Mononuclear cell (primary cell): ENCODE measurements around the gene ATG16L1. TPM values are rescaled to one million over a fixed set of nuclear protein-coding genes. Genes with fewer than 3 reads are reported as not detected.
"Not testable (repeated sequence)": the region's sequence is repeated elsewhere in the genome, so short reads cannot be mapped to it uniquely, and the experiment has no call there.

ENCODE experiments used
- H3K27me3 ChIP-seq: 2 replicates; pipeline ENCODE4 v1.6.0; 2011; ENCODE audit warnings: low read length, control low read depth; ENCODE audit not compliant: insufficient read depth
- H3K4me1 ChIP-seq: 2 replicates; pipeline ENCODE4 v1.5.1; 2011; ENCODE audit warnings: mild to moderate bottlenecking, low read length, control low read depth; ENCODE audit not compliant: insufficient read depth
- H3K4me3 ChIP-seq: 2 replicates; pipeline ENCODE4 v1.5.1; 2011; ENCODE audit warnings: mild to moderate bottlenecking, low read length, moderate library complexity
- H3K9me3 ChIP-seq: 2 replicates; pipeline ENCODE4 v1.5.1; 2011; ENCODE audit warnings: low read depth, mild to moderate bottlenecking, control low read depth, low read length
- total RNA-seq: library from RNA; depleted of rRNA; stranded (reverse); fragments of >200 nt; gene quantifications from one replicate; pipeline ENCODE4 v1.2.3, GENCODE V29; 2012

Gene ATG16L1
- total RNA-seq, 1 donor: 102 TPM

DNA sequence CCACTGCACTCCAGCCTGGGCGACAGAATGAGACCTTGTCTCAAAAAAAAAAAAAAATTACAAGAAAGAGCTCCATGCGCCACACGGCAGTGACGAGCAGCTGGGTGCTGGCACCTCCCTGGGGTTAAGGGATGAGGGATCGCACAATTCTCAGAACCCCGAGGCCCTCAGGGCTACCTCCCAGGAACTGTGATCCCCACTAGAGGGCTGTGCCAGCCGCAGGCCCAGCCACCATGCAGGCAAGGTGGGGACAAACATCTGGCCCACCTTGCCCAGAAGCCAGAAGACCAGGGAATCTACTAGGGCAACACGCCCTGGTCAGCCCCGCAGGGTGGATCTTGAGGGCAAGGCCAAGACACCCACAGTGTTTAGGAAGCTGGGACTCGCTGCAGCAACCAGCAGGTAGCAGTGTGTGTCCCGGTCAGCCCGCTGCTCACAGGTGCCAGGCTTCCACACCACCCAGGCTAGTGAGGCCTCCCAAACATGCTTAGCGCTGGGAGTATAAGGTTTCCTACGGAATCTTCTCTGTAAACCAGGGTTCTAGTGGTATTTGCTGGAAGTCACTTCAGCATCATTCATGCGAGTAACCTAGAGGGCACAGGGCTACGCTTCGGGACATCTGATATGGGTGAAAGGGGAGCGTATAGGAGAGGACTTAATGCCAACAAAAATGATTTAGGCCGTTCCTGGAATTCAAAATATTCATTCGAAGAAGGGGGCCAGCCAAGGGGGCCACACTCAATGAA lies 62.9 kb downstream of the ATG16L1 start:
- H3K4me3 ChIP-seq: no peak overlapping the region
- H3K4me1 ChIP-seq: no peaks in the 10 kb centered on the region
- no peaks in the 10 kb centered on the region for H3K27me3 ChIP-seq
- no peaks in the 10 kb centered on the region for H3K9me3 ChIP-seq

DNA sequence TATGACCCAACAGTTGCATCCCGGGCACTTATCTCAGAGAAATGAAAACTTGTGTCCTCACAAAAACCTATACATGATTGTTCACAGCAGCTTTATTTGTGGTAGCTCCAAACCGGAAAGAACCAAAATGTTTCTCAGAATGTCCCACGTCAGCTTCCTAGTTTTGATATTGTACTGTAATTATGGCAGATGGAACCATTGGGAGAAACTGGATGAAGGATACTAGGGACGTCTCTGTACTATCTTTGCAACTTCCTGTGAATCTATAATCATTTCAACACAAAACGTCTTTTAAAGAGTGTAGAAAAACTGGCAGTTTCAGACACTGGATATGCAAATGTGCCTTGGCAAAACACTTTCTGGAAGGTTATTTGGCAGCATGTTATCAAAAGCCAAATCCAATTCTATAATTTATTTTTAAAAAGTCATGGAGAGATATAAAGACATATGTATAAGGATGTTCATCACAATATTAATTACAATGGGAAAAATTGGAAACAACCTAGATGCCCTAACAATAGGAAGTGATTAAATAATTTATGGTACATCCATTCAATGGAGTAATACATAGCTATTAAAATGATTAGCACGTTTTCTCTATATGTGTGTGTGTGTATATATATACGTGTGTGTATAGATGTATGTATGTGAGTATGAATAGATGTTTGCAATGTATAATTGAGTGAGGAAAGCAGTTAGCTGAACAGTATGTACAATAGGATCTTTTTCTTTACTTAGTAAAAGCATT lies 65.9 kb downstream of the ATG16L1 start:
- Histone ChIP-seq H3K9me3 (no peaks in the 10 kb centered on the region), H3K4me1 (no peaks in the 10 kb centered on the region), H3K4me3 (no peak overlapping the region), H3K27me3 (no peaks in the 10 kb centered on the region)

DNA sequence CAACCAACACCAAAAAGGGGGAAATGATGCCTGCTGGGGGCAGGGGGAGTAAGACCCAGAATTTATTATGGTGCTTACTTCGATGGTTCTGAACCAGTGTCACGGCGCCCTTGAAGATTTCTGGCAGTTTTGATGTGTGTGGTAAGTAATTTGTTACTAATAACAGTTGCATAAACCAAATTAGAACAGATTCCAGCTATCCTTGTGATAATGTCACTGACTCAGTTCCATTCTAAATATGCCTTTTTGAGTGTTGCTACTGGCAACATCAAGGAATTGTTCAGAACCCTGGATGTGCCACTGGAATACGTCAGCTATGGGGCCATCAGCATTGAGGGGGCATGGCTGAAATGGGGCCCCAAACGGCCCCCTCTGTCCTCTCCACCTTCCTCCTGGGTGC lies 67.8 kb downstream of the ATG16L1 start:
- peaks cover 5% of the 10 kb centered on the region for H3K4me1 ChIP-seq
- H3K27me3 ChIP-seq: no peaks in the 10 kb centered on the region
- H3K4me3 ChIP-seq: no peak overlapping the region
- no peaks in the 10 kb centered on the region for H3K9me3 ChIP-seq

DNA sequence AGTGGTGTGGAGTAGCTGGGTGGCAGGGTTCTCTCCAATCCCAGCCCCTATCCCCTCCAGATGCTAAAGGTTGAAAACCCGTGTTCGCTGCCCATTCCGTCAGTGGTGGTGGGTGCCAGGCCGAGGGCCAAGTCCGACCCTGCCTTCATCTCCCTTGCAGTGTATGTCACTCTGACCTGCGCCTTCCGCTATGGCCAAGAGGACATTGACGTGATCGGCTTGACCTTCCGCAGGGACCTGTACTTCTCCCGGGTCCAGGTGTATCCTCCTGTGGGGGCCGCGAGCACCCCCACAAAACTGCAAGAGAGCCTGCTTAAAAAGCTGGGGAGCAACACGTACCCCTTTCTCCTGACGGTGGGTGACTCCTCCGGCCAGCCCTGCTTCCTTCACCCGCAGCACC lies 69.0 kb downstream of the ATG16L1 start:
- Histone ChIP-seq H3K4me1 (peaks cover 5% of the 10 kb centered on the region), H3K9me3 (no peaks in the 10 kb centered on the region), H3K4me3 (no peak overlapping the region), H3K27me3 (no peaks in the 10 kb centered on the region)

DNA sequence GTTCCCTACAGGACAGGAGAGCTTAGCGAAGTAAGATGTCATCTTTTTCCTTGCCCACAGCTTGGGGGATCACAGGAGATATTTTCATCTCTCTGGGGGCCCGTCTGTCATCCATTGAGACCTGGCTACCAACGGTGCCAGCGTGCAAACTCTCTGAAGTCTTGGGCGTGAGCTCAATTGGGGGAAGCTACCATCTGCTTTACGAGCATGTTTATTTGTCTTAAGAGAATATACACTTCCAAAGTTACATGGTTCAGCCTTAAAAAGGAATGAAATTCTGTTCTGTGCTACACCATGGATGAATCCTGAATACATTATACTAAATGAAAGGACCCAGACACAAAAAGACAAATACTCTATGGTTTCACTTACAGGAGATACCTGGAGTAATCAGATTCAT lies 69.7 kb downstream of the ATG16L1 start:
- peaks cover 5% of the 10 kb centered on the region for H3K4me1 ChIP-seq
- H3K27me3 ChIP-seq: no peaks in the 10 kb centered on the region
- H3K9me3 ChIP-seq: no peaks in the 10 kb centered on the region
- no peak overlapping the region for H3K4me3 ChIP-seq

DNA sequence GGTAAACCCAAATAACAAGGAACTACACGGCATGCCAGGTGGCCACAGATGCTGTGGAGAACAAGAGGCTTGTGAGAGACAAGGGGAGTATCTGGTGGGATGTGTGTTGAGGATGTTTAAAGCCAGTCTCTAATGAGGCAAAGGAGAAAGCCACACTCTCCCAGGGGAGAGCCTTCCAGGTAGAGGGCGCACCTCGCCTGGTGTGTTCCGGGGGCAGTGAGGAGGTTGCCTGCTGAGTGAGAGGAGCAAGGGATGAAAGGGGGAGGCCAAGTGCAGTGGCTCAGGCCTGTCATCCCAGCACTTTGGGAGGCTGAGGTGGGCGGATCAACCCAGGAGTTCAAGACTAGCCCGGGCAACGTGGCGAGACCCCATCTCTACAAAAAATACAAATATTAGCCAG lies 72.4 kb downstream of the ATG16L1 start:
- peaks cover 5% of the 10 kb centered on the region for H3K4me1 ChIP-seq
- H3K9me3 ChIP-seq: no peaks in the 10 kb centered on the region
- no peak overlapping the region for H3K4me3 ChIP-seq
- H3K27me3 ChIP-seq: no peaks in the 10 kb centered on the region

DNA sequence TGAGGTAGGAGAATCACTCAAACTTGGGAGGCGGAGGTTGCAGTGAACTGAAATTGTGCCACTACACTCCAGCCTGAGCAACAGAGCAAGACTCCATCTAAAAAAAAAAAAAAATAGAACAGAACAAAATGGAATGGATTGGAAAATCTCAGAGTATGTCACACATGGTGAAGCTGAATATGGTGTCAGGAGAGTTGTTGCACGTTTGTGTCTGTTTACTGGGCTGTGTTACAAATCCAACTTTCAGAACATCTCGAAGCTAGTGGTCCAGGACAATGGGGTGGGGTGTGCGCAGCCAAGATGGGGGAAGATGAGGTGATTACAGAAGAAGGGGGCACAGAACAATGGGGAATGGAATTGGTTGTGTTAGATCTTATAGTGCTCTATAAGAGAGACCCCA lies 73.8 kb downstream of the ATG16L1 start:
- H3K4me3 ChIP-seq: no peak overlapping the region
- peaks cover 19% of the 10 kb centered on the region for H3K4me1 ChIP-seq
- no peaks in the 10 kb centered on the region for H3K27me3 ChIP-seq
- no peaks in the 10 kb centered on the region for H3K9me3 ChIP-seq

- H3K27me3 ChIP-seq: no peaks in the 10 kb centered on the region
- peaks cover 25% of the 10 kb centered on the region for H3K4me1 ChIP-seq
- no peaks in the 10 kb centered on the region for H3K9me3 ChIP-seq
- H3K4me3 ChIP-seq: no peak overlapping the region
These were observed 74.3 kb downstream of the ATG16L1 start for GRCh38 chr2:233325814-233326213.

GRCh38 chr2:233326500-233326899 lies 75.0 kb downstream of the ATG16L1 start:
- Histone ChIP-seq H3K4me3 (no peak overlapping the region), H3K9me3 (no peaks in the 10 kb centered on the region), H3K4me1 (peaks cover 32% of the 10 kb centered on the region), H3K27me3 (no peaks in the 10 kb centered on the region)

- Histone ChIP-seq H3K4me3 (no peak overlapping the region), H3K9me3 (no peaks in the 10 kb centered on the region), H3K4me1 (peaks cover 50% of the 10 kb centered on the region), H3K27me3 (no peaks in the 10 kb centered on the region)
These were observed 77.4 kb downstream of the ATG16L1 start for GRCh38 chr2:233328922-233329321.

- H3K4me1 ChIP-seq: peaks cover 57% of the 10 kb centered on the region
These were observed 78.1 kb downstream of the ATG16L1 start for GRCh38 chr2:233329489-233330135.

DNA sequence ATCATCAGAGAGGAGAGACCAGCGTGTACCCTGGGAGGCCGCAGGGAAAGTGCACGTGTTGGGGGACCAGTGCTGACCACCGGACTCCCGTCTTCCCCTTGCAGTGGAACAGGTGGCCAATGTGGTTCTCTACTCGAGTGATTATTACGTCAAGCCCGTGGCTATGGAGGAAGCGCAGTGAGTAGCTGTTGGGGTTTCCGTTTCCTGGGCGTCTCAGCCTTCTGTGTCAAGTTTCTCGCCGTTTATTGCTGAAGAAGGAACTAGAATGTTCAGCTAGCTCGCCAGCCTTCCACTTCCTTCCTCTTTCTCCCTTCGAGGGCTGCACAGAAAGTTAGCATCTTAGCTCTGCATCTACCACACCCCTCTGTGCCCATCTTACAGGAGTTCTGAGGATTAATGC lies 80.1 kb downstream of the ATG16L1 start:
- no peaks in the 10 kb centered on the region for H3K27me3 ChIP-seq
- H3K9me3 ChIP-seq: no peaks in the 10 kb centered on the region
- peaks cover 64% of the 10 kb centered on the region for H3K4me1 ChIP-seq
- H3K4me3 ChIP-seq: no peak overlapping the region

More at GRCh38 chr2:233329489-233330135, 78.1 kb downstream of the ATG16L1 start:
- no peaks in the 10 kb centered on the region for H3K9me3 ChIP-seq
- no peak overlapping the region for H3K4me3 ChIP-seq
- H3K27me3 ChIP-seq: no peaks in the 10 kb centered on the region

GRCh38 chr2:233332125-233332524 lies 80.7 kb downstream of the ATG16L1 start:
- Histone ChIP-seq H3K9me3 (no peaks in the 10 kb centered on the region), H3K4me3 (no peak overlapping the region), H3K4me1 (peaks cover 64% of the 10 kb centered on the region)

GRCh38 chr2:233334915-233335314 lies 83.4 kb downstream of the ATG16L1 start:
- Histone ChIP-seq H3K4me3 (no peak overlapping the region), H3K4me1 (peaks cover 72% of the 10 kb centered on the region), H3K27me3 (no peaks in the 10 kb centered on the region), H3K9me3 (no peaks in the 10 kb centered on the region)

More at GRCh38 chr2:233332125-233332524, 80.7 kb downstream of the ATG16L1 start:
- no peaks in the 10 kb centered on the region for H3K27me3 ChIP-seq

GRCh38 chr2:233336091-233336490 lies 84.6 kb downstream of the ATG16L1 start:
- H3K4me3 ChIP-seq, H3K9me3 ChIP-seq, H3K27me3 ChIP-seq: not testable (repeated sequence)
- H3K4me1 ChIP-seq: peaks cover 65% of the 10 kb centered on the region
